ENCODE data around the gene TMEM181.
"Not testable (repeated sequence)": the region's sequence is repeated elsewhere in the genome, so short reads cannot be mapped to it uniquely, and the experiment has no call there.

TMEM181 gene

GRCh38 chr6:158620963-158621693 lies 61.2 kb downstream of the TMEM181 start:
- in situ Hi-C loops (cut with HindIII; ENCODE audit: low sequenced_read_pairs): no loop called here

- in situ Hi-C loops (cut with HindIII; ENCODE audit: low sequenced_read_pairs): no loop called here
Measured at GRCh38 chr6:158621694-158622544, 62.0 kb downstream of the TMEM181 start.

DNA sequence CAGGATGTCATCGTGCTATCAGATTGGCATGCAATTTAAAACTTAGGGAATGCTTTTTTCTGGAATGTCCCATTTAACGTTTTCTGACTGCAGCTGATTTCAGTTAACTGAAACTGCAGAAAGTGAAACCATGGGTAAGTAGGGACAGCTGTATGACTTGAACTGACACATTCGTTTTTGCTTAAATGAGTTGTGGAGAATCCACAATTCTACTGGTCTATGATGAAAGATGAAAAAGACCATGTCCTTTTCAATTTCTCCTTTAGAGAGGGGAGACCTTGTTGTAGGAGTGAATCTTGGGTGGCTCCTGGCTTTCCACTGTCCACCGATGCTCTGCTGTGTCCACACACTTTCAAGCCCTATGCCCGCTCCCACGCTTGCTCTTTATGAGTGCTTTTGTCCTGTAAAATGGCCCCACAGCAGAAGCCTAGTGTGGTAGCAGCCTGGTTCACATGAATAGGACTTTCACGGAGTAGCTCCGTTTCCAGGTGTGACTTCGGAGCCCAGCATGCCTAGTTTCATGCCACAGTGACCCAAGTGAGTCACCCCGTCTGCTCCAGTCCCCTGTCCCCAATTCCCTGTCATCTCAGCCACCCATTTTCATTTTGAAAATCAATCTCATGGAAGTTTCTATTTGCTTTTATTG lies 62.8 kb downstream of the TMEM181 start:
- in situ Hi-C loops (cut with HindIII; ENCODE audit: low sequenced_read_pairs): no loop called here

GRCh38 chr6:158624684-158625682 lies 65.1 kb downstream of the TMEM181 start:
- in situ Hi-C loops (cut with HindIII; ENCODE audit: low sequenced_read_pairs): no loop called here

DNA sequence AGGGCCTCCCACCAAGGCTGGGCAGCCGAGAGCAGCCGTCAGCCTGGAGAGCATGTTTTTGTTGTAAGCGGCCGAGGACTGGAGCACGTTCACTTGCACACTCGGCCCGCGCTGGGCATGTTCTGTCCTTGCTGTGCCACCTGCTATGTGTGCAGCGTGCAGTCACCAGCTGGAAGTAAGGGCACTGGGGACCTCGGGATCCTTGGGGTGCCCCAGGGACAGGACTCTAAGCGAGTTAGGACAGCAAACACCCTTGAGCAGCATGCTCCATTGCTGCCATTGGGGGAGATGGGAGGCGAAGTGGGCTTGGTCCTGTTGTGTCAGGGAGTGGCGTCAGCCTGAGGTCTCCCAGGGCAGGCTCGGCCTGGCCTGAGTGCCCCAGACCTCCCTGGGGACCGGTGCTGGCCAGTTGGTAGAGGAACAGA lies 66.0 kb downstream of the TMEM181 start:
- in situ Hi-C loops (cut with HindIII; ENCODE audit: low sequenced_read_pairs): no loop called here

GRCh38 chr6:158626360-158627167 lies 66.7 kb downstream of the TMEM181 start:
- in situ Hi-C loops (cut with HindIII; ENCODE audit: low sequenced_read_pairs): no loop called here

GRCh38 chr6:158627168-158627939 lies 67.5 kb downstream of the TMEM181 start:
- in situ Hi-C loops (cut with HindIII; ENCODE audit: low sequenced_read_pairs): no loop called here

DNA sequence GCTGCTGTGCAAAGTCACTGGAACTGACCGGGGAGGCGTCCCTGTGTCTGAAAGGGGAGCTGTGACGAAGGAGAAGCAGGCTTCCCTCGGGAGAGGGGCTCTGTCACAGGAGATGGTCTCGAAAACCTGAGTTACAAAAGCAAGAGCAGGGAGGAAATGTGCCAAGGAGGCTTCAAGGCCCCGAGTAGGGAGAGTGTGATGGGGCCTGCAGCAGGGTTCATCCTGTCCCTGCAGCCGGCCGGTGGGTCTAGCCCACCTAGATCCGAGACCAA lies 68.0 kb downstream of the TMEM181 start:
- in situ Hi-C loops (cut with HindIII; ENCODE audit: low sequenced_read_pairs): no loop called here

- in situ Hi-C loops (cut with HindIII; ENCODE audit: low sequenced_read_pairs): no loop called here
Measured at GRCh38 chr6:158628542-158628941, 68.7 kb downstream of the TMEM181 start.

- in situ Hi-C loops (cut with HindIII; ENCODE audit: low sequenced_read_pairs): no loop called here
Measured at GRCh38 chr6:158629367-158630221, 69.7 kb downstream of the TMEM181 start.

GRCh38 chr6:158630938-158631616 lies 71.2 kb downstream of the TMEM181 start:
- in situ Hi-C loops (cut with HindIII; ENCODE audit: low sequenced_read_pairs): no loop called here

- in situ Hi-C loops (cut with HindIII; ENCODE audit: low sequenced_read_pairs): no loop called here
Measured at GRCh38 chr6:158631678-158632537, 72.0 kb downstream of the TMEM181 start.

DNA sequence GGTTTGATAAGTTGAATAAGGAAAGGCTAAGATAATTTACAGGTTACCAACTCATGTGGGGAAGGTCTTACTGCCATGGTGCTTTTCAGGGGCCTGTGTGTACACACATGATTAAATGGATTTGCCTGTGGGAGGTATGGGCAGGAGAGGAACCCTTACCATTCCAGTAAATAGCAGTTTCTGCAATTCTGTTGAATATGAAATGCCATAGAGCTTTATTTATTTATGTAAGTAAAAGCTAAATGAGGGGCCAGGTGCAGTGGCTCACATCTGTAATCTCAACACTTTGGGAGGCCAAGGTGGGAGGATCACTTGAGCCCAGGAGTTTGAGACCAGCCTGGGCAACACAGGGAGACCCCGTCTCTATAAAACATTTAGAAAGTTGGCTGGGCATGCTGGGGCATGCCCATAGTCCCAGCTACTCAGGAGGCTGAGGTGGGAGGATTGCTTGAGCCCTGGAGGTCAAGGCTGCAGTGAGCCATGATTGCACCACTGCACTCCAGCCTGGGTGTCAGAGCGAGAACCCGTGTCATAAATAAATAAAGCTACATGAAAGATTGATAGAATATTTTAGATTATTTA lies 72.7 kb downstream of the TMEM181 start:
- in situ Hi-C loops (cut with HindIII; ENCODE audit: low sequenced_read_pairs): not testable (repeated sequence)

GRCh38 chr6:158633127-158633526 lies 73.2 kb downstream of the TMEM181 start:
- in situ Hi-C loops (cut with HindIII; ENCODE audit: low sequenced_read_pairs): no loop called here

GRCh38 chr6:158634695-158635426 lies 75.0 kb downstream of the TMEM181 start:
- in situ Hi-C loops (cut with HindIII; ENCODE audit: low sequenced_read_pairs): no loop called here
